SK-N-MC (cell line): Measurements from ENCODE around the gene CACNA1S.

Source experiments
- EZH2 ChIP-seq: fragments of 200-600 bp; sonication (generic); IDR thresholded peaks from one replicate; pipeline ENCODE4 v1.6.1; 2017; ENCODE audit warnings: antibody characterized with exemption
- POLR2AphosphoS5 ChIP-seq: IDR thresholded peaks from 2 replicates; pipeline ENCODE4 v1.6.1; 2012; ENCODE audit warnings: mild to moderate bottlenecking, low read depth, low read length, borderline replicate concordance

DNA sequence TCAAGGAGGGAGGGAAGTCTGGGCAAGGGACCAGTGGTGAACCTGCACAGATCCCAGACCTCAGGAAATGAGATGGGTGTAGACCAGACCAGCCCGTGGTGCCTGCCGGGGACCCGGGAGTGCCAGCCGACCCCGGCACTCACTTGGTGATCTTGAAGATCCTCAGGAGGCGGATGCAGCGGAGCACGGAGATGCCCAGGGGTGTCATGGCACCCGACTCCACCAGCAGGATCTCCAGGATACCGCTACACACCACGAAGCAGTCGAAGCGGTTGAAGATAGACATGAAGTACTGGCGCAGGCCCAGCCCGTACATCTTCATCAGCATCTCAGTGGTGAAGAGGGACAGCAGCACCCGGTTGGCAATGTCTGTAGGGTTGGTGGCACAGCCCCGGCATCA, 34.5 kb downstream of the CACNA1S start:
- TF ChIP-seq POLR2AphosphoS5 = no peak
- no peak for TF ChIP-seq EZH2
